Measurements from ENCODE around the gene ARID4B. TPM values are rescaled to one million over a fixed set of nuclear protein-coding genes. Genes with fewer than 3 reads are reported as not detected.

ARID4B gene
- total and polyA plus RNA-seq, 9 donors, result 19.6 to 52.0 (median 40.6) TPM

DNA sequence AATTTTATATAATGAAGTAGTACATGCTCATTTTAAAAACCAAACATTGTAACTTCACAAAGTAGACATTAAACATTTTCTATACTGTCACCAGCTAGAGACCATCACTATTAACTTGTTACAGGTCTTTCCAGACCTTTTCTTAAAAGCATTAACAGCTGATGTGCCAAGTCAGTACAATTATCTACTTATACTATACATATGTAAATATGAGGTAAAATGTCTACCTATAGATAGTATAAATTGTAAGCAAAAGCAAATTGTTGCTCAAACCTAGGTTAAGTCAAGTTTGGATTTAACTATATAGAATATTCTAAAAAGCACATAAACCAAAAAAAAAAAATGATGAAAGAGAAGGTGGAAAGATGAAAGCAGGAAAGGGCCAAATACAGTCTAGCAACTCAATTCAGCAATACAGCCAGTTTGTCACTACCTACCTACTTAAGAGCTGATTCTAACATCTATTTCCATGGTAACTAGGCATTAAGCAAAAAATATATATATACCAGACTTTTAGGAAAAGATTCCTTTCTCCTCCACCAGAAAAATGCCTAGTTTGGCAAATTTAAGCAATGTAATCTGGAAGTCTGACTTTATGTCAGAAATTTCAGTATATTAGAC lies 34.5 kb downstream of the ARID4B start:
- H3K4me1 ChIP-seq (ENCODE audit: insufficient read depth), result peaks cover 6% of the 10 kb centered on the region
- no peaks in the 10 kb centered on the region for H3K9me3 ChIP-seq
- no peaks in the 10 kb centered on the region for H3K36me3 ChIP-seq
- DNase-seq, result no peak
- H3K27ac ChIP-seq, result no peak overlapping the region
- H3K4me3 ChIP-seq, result no peak overlapping the region
- intact Hi-C loops (cut with DNase I), result no loop called here
- TF ChIP-seq POLR2A (IDR thresholded peaks at IDR 0.05), result no peak
- TF ChIP-seq EP300 (IDR thresholded peaks at IDR 0.05), result no peak
- TF ChIP-seq, protein P1, sequence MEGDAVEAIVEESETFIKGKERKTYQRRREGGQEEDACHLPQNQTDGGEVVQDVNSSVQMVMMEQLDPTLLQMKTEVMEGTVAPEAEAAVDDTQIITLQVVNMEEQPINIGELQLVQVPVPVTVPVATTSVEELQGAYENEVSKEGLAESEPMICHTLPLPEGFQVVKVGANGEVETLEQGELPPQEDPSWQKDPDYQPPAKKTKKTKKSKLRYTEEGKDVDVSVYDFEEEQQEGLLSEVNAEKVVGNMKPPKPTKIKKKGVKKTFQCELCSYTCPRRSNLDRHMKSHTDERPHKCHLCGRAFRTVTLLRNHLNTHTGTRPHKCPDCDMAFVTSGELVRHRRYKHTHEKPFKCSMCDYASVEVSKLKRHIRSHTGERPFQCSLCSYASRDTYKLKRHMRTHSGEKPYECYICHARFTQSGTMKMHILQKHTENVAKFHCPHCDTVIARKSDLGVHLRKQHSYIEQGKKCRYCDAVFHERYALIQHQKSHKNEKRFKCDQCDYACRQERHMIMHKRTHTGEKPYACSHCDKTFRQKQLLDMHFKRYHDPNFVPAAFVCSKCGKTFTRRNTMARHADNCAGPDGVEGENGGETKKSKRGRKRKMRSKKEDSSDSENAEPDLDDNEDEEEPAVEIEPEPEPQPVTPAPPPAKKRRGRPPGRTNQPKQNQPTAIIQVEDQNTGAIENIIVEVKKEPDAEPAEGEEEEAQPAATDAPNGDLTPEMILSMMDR (IDR thresholded peaks at IDR 0.05), result no peak
- H3K27me3 ChIP-seq, result no peaks in the 10 kb centered on the region

DNA sequence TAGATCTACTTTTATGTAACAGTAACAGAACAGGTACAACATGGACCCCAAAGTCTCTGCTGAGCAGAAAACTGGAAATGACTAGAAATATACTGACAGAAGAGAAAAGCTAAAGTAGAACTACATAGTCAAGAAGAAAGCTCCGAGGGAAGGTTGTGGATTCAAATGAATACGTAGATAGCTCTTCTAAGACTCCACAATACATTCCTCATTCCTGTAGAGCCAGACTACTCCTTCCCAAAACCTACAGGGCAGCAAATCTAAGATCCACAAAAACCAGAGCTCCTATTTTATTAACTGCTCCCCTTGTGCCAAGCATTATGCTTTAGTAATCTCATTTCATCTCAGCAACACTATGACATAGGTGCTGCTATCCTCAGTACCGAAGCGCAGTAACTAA lies 35.2 kb downstream of the ARID4B start:
- TF ChIP-seq, protein P1 (IDR thresholded peaks at IDR 0.05), result no peak
- TF ChIP-seq POLR2A (IDR thresholded peaks at IDR 0.05) (no peak), EP300 (IDR thresholded peaks at IDR 0.05) (no peak)
- 94 to 95% (median 94%) methylated on average over 4 of the region's 4 CpGs for WGBS, 3 donors
- intact Hi-C loops (cut with DNase I), result no loop called here
- no peaks in the 10 kb centered on the region for H3K27me3 ChIP-seq
- no peak for DNase-seq
- H3K4me3 ChIP-seq, result no peak overlapping the region
- H3K4me1 ChIP-seq (ENCODE audit: insufficient read depth), result peaks cover 6% of the 10 kb centered on the region
- H3K27ac ChIP-seq, result no peak overlapping the region
- H3K9me3 ChIP-seq, result no peaks in the 10 kb centered on the region
- no peaks in the 10 kb centered on the region for H3K36me3 ChIP-seq

DNA sequence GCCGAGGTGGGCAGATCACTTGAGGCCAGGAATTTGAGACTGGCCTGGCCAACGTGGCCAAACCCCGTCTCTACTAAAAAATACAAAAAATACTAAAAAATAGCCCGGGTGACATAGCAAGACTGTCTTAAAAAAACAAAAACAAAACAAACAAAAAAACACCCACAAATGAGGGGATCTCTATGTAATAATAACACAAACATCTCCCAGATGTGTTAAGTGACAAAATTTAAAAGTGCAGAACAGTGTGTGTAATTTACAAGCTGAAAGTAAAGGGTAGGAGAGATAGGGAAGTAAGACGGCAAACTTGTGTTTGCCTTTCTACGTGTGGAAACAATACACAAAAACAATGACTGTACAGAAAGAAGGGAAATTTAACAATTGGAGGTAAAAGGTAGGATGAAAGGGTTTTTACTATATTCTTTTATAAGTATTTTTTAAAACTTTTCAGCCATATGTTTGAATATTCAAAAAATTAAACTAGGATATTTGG lies 36.3 kb downstream of the ARID4B start:
- Histone ChIP-seq H3K36me3 (no peaks in the 10 kb centered on the region), H3K27me3 (no peaks in the 10 kb centered on the region), H3K9me3 (no peaks in the 10 kb centered on the region), H3K4me3 (no peak overlapping the region), H3K4me1 (ENCODE audit: insufficient read depth) (peaks cover 6% of the 10 kb centered on the region), H3K27ac (no peak overlapping the region)
- DNase-seq, result no peak
- intact Hi-C loops (cut with DNase I), result no loop called here
- 56 to 68% (median 59%) methylated on average over 6 of the region's 6 CpGs for WGBS, 3 donors
- TF ChIP-seq EP300 (IDR thresholded peaks at IDR 0.05), result no peak
- no peak for TF ChIP-seq POLR2A (IDR thresholded peaks at IDR 0.05)
- TF ChIP-seq, protein P1 (IDR thresholded peaks at IDR 0.05), result no peak

DNA sequence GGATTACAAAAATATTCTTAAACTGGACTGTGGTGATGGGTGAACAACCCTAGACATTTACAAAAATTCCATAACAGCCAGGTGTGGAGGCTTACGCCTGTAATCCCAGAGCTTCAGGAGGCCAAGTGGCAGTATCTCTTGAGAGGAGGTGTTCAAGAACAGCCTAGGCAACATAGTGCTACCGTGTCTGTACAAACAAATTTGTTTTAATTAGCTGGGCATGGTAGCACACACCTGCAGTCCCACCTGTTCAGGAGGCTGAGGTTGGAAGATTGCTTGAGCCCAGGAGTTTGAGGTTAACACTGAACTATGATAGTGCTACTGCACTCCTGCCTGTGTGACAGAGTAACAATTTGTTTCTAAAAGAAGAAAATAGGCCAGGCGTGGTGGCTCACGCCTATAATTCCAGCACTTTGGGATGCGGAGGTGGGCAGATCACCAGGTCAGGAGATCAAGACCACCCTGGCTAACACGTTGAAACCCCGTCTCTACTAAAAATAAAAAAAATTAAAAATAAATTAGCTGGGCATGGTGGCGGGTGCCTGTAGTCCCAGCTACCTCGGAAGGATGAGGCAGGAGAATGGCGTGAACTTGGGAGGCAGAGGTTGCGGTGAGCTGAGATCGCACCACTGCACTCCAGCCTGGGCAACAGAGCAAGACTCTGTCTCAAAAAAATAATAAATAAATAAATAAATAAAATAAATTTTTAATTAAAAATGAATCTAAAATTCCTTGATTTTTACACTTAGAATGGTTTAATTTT lies 37.1 kb downstream of the ARID4B start:
- Histone ChIP-seq H3K9me3 (no peaks in the 10 kb centered on the region), H3K27me3 (no peaks in the 10 kb centered on the region), H3K4me3 (no peak overlapping the region), H3K36me3 (no peaks in the 10 kb centered on the region), H3K4me1 (ENCODE audit: insufficient read depth) (peaks cover 7% of the 10 kb centered on the region), H3K27ac (no peak overlapping the region)
- DNase-seq, result no peak
- no peak for TF ChIP-seq POLR2A (IDR thresholded peaks at IDR 0.05)
- TF ChIP-seq, protein P1 (IDR thresholded peaks at IDR 0.05), result no peak
- TF ChIP-seq EP300 (IDR thresholded peaks at IDR 0.05), result no peak
- intact Hi-C loops (cut with DNase I), result no loop called here
- 87 to 93% (median 89%) methylated on average over 12 of the region's 12 CpGs for WGBS, 3 donors
